SKM-1 treated with dmso at 0.1 percent for 144 hours (cell line): ENCODE results near the gene SPZ1.
"Not testable (repeated sequence)": the region's sequence is repeated elsewhere in the genome, so short reads cannot be mapped to it uniquely, and the experiment has no call there.

Experiments
- DNase-seq: peaks from one replicate; lab custom pipeline; 2025; ENCODE audit not compliant: unreplicated experiment; lab: John Stamatoyannopoulos, UW

The SPZ1 gene

GRCh38 chr5:80337379-80337778 lies 17.6 kb downstream of the SPZ1 start:
- no peak for DNase-seq

- no peak for DNase-seq
These were observed 19.3 kb downstream of the SPZ1 start for GRCh38 chr5:80339116-80339515.

DNA sequence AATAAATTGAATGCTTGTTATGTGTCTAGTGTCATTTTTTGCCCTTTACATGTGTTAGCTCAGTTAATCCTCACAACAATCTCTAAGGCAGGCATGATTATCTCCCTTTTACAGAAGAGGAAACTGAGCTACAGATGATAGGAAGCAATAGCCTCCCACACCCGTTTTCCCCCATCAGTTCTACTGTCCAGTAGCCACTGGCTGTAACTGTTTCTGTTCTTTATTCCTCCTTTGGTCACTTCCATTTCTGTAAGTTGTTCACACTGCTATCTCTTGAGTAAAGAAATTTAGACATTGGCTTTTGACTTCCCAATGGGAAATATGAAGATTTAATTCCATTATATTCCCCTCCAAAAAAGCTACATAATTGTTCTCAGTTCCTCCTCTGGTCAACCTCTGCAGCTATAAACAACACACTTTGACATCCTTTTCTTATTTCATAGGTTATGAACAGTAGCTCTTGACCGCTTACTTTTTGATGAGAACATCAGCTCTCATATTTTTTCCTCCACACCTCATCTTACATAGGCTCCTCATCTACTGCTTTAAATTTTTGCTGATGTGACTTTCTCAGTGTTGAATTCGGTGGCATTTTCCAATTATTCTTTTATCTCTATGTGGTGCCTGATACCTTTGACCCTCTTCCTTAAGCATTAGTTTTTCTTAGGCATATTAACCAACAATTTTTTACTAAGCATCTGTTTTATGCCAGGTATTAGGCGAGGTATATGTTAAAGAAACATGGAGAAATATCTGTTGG lies 21.4 kb downstream of the SPZ1 start:
- DNase-seq, result no peak

DNA sequence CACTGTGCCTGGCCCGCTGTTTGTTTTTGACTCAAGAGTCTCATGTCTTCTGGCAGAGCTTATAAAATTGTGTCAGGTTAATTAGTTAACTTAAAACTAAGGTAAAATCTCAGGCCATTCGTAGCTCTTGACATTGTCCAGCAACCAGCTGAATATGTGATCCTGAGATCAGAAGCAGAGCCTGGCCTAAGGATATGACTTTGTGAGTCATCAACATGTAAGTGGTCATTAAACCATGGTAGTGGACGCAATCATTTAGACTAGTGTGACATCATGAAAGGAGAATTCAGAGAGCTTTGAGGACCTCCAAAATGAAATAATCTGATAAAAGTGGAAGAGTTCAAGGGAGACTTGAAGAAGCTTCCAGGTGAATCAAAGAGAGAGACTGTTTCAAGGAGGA lies 23.3 kb downstream of the SPZ1 start:
- no peak for DNase-seq

DNA sequence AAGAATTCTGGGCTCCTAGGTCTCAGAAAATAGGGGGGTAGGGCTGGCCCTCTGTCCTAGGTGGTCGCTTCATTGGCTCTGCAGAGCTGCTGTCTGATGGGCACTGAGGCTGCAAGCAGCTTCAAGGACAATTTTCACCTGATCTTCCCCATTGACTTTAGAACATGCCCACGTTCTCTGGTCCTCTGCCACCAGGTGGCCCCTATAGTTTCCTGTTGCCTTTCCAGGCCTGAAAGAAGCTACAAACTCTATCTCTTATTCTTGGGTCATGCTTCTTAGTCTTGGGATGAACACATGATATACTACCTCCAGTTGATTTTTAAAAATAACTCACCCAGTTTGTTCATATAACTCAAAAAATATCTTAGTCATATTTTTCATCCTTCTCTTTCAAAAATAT lies 26.3 kb downstream of the SPZ1 start:
- DNase-seq, result peak; percentile 38

GRCh38 chr5:80348171-80348570 lies 28.4 kb downstream of the SPZ1 start:
- DNase-seq, result peak; percentile 38

- not testable (repeated sequence) for DNase-seq
These were observed 31.2 kb downstream of the SPZ1 start for GRCh38 chr5:80351019-80351418.

GRCh38 chr5:80355686-80356085 lies 35.9 kb downstream of the SPZ1 start:
- DNase-seq, result peak; percentile 50

DNA sequence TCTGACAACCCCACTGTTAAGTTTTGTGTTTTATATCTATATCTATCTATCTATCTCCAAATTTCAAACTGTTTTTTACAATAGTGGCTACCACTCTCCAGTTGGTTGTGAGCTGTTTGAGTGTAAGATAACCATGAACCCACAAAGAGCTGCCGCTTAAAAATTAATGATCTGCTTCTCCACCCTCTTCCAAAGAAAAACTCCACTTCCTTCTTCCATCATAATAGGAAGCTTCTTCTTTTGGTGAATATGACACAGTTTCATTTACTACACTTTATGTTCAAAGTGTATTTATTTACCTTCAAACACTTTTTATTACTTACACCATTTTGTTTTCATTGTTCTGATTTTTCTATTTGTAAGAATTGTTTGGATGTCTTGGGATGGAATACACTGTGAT lies 37.9 kb downstream of the SPZ1 start:
- DNase-seq, result no peak

DNA sequence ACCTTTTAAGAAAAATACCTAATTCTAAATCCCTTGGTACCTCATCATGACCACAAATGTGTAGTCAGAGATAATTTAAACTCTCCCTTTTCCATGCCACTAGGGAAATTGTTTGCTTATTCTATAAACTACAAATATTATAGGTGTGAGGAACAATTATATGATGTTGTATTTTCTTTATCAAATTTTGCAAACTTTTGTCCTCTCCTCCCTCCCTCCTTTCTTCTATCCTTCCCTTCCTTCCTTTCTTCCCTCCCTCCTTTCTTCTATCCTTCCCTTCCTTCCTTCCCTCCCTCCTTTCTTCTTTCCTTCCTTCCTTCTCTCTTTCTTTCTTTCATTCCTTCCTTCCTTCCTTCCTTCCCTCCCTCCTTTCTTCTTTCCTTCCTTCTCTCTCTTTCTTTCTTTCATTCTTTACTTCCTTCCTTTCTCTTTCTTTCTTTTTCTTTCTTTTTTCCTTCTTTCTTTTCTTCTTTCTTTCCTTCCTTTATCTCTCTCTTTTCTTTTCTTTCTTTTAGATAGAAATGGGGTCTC lies 41.2 kb downstream of the SPZ1 start:
- no peak for DNase-seq

- DNase-seq, result no peak
These were observed 45.1 kb downstream of the SPZ1 start for GRCh38 chr5:80364892-80365291.

DNA sequence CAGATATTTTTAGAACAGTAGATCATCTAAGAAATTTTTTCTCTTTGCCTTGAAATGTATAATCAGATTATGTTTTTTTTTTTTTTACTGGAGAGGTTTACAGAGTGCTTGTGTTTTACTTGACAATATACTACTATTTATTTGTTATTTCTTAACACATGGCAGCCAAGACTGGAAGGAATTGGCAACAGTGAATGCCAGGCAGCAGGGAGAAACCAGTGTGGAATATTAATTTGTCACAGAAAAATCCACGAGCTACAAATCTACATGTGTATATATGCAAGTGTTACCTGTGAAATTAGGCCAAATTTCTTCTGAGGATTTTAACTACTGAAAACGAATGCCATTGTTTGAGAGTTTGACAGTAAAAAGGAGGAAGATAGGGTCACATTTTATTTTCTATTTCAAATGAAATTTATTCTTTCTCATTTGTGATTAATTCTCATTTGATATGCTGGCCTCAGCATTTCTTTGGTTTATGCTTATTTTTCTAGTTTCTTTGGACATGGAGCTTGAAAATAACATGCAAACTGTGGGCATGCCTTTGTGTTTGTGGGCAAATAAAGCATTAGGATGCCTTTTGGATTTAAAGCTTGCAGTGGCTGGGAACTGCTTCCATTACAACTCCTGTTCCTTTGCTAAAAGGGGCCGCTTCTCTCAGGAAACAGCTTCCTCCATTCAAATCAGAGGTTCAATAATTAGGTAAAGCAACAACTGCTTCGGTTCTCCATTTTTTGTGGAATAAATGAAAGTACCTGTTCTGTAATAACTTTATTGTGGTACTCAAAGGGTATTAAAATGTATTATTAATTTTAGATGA lies 49.1 kb downstream of the SPZ1 start:
- DNase-seq, result no peak

DNA sequence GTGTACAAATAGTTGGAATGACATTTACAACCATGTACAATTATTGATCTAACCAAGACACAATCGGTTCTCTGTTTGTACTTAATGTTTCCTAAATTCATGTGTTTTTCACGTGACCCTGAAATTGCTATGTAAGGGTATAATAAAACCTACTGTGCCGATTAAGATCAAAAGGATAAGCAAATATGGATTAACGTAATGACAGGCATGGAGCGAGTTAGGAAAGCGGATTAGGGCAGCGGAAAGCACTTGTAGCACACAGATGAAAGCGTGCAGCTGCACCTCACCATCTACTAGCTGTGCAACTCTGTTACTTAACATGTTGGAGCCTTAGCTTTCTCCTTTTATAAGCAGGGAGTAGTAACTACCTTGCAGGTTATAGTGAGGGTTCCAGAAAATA lies 49.7 kb downstream of the SPZ1 start:
- no peak for DNase-seq

DNA sequence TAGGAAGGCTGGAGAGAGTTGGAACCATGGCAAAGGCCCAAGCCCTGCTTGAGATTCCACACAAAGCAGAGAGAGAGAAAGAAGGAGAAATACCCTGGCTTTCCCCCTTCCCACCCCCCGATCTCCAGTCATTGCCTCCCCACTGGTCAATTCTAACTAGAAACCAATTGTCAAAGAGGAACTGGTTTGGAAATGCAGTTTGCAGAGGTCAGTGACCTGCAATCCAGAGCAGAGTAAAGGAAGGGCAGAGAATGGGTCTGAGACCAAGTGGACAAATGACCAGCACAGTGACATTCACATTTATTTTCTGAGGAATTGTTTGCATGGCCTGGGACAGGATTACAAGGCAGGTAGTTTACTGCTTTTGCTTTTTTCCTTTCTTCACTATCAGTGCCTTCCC lies 50.6 kb downstream of the SPZ1 start:
- no peak for DNase-seq
